ENCODE data around the gene NCOA7.

NCOA7 gene

DNA sequence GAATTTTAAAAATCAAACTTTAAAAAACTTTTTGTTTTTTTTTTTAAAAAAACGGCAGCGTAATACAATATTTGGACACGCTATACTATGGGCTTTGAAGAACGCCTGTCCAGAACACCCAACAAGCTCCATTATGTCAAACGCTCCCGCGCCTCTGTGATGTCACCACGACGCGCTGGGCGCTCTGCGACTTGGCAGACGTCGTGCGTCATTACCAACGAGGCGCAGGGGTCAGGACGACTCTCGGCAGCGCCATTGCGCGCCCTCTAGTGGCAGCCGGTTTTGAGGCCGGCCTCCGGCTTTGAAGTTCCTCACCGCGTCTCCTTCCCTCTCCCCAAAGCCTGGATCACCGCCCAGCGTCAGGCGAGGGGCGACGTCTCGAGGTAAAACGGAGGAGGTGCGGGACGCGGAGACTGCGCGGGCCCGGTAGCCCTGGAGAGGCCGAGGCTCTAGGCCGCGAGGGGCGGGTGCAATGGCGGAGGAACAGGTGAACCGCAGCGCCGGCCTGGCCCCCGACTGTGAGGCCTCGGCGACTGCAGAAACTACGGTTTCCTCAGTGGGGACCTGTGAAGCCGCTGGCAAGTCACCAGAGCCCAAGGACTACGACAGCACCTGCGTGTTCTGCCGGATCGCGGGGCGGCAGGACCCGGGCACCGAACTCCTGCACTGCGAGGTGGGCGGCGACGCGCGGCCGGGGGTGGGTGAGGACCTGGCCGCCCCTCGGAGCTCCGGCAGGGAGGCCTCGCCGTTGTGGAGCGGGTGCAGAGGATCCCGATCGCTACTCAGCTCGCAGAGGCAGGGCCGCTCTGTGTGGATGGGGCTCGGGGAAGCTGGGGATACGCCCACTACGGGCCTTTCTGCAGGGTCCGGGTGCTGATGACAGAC lies 166.0 kb downstream of the NCOA7 start, which contains the start of gene HINT3:
Gene HINT3, plus strand, starts transcription at position 265 of the 885 bp plus-strand sequence. Its CDS starts 208 bp downstream, at position 473.
- Histone ChIP-seq H3K27me3 (ENCODE audit: insufficient read depth, low read length) (no peaks in the 10 kb centered on the region), H3K9me3 (ENCODE audit: low read length) (peaks cover 9% of the 10 kb centered on the region; the same call in 1 of the 2 replicates), H2AFZ (ENCODE audit: low read length) (peak within 1 kb of the TSS; percentile 19; the same call in 1 of the 2 replicates), H3K9ac (ENCODE audit: low read length) (peak within 1 kb of the TSS; percentile 87), H3K27ac (ENCODE audit: low read depth, low read length, poor library complexity, severe bottlenecking) (peak within 1 kb of the TSS; percentile 67), H3K36me3 (ENCODE audit: insufficient read depth, low read length) (peaks cover 3% of the 10 kb centered on the region; the same call in 1 of the 2 replicates), H4K20me1 (ENCODE audit: insufficient read depth, low read length) (no peaks in the 10 kb centered on the region), H3K79me2 (ENCODE audit: insufficient read depth, low read length) (peaks cover 17% of the 10 kb centered on the region; the same call in 1 of the 2 replicates), H3K9me2 (ENCODE audit: low read depth, low read length) (no peaks in the 10 kb centered on the region), H3F3A (ENCODE audit: insufficient read depth, low read length) (no peaks in the 10 kb centered on the region), H3K4me3 (ENCODE audit: low read depth, low read length, poor library complexity, severe bottlenecking) (peak within 1 kb of the TSS; percentile 80), H3K4me1 (ENCODE audit: insufficient read depth, low read length, severe bottlenecking) (peaks cover 43% of the 10 kb centered on the region), H3K4me2 (ENCODE audit: low read length) (peak within 1 kb of the TSS; percentile 89)
- TF ChIP-seq, protein P1, sequence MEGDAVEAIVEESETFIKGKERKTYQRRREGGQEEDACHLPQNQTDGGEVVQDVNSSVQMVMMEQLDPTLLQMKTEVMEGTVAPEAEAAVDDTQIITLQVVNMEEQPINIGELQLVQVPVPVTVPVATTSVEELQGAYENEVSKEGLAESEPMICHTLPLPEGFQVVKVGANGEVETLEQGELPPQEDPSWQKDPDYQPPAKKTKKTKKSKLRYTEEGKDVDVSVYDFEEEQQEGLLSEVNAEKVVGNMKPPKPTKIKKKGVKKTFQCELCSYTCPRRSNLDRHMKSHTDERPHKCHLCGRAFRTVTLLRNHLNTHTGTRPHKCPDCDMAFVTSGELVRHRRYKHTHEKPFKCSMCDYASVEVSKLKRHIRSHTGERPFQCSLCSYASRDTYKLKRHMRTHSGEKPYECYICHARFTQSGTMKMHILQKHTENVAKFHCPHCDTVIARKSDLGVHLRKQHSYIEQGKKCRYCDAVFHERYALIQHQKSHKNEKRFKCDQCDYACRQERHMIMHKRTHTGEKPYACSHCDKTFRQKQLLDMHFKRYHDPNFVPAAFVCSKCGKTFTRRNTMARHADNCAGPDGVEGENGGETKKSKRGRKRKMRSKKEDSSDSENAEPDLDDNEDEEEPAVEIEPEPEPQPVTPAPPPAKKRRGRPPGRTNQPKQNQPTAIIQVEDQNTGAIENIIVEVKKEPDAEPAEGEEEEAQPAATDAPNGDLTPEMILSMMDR (IDR thresholded peaks at IDR 0.05; ENCODE audit: low read length) = peak; percentile 97
- no peak for TF ChIP-seq EZH2 (IDR thresholded peaks at IDR 0.05; ENCODE audit: borderline replicate concordance, low read length)

DNA sequence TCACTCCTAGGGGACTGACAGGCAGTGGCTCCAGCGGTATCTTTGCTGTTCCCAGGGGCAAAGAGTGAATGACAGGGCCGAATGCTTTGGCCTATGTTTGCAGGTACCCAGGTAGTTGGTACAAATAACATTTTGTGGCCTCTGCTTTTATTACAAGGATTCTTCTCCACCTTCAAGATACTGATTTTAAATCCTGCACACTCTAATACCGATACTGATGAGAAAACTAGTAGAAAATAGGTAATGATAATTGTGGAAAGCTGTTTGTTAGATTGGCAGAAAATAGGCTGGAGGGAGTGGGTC lies 166.6 kb downstream of the NCOA7 start:
- peak overlapping the region; percentile 80 for H3K4me3 ChIP-seq (ENCODE audit: low read depth, low read length, poor library complexity, severe bottlenecking)
- H3K4me2 ChIP-seq (ENCODE audit: low read length) = peak overlapping the region; percentile 89
- H4K20me1 ChIP-seq (ENCODE audit: insufficient read depth, low read length) = no peaks in the 10 kb centered on the region
- no peaks in the 10 kb centered on the region for H3K9me2 ChIP-seq (ENCODE audit: low read depth, low read length)
- H3K27me3 ChIP-seq (ENCODE audit: insufficient read depth, low read length) = no peaks in the 10 kb centered on the region
- H2AFZ ChIP-seq (ENCODE audit: low read length) = no peak overlapping the region
- peaks cover 17% of the 10 kb centered on the region; the same call in 1 of the 2 replicates for H3K79me2 ChIP-seq (ENCODE audit: insufficient read depth, low read length)
- TF ChIP-seq, protein P1 (IDR thresholded peaks at IDR 0.05; ENCODE audit: low read length) = no peak
- H3K9ac ChIP-seq (ENCODE audit: low read length) = peak overlapping the region; percentile 87
- H3K27ac ChIP-seq (ENCODE audit: low read depth, low read length, poor library complexity, severe bottlenecking) = peak overlapping the region; percentile 67
- no peaks in the 10 kb centered on the region for H3F3A ChIP-seq (ENCODE audit: insufficient read depth, low read length)
- peaks cover 7% of the 10 kb centered on the region; the same call in 1 of the 2 replicates for H3K9me3 ChIP-seq (ENCODE audit: low read length)
- peaks cover 3% of the 10 kb centered on the region; the same call in 1 of the 2 replicates for H3K36me3 ChIP-seq (ENCODE audit: insufficient read depth, low read length)
- peaks cover 43% of the 10 kb centered on the region for H3K4me1 ChIP-seq (ENCODE audit: insufficient read depth, low read length, severe bottlenecking)

DNA sequence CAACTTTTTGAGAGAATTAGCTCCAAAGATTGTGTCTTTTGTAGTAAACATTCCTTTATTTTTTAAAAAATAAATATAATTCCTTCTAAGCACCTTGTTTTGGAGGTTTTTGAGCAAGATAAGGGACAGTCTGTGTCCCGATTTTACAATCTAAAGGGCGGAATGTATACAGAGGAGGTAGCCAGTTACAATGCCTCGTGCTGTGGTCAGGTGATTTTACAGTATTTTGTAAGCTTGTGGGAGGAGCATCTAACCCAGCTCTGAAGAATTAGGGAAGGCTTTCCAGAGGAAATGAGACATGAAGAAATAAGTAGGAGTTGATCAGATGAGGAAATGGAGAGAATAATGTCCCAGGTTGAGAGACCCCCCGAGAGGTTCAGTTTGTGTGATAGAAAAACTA lies 167.1 kb downstream of the NCOA7 start:
- H3K9me2 ChIP-seq (ENCODE audit: low read depth, low read length) = no peaks in the 10 kb centered on the region
- H3K79me2 ChIP-seq (ENCODE audit: insufficient read depth, low read length) = peaks cover 17% of the 10 kb centered on the region; the same call in 1 of the 2 replicates
- peaks cover 2% of the 10 kb centered on the region; the same call in 1 of the 2 replicates for H3K9me3 ChIP-seq (ENCODE audit: low read length)
- H3K27ac ChIP-seq (ENCODE audit: low read depth, low read length, poor library complexity, severe bottlenecking) = no peak overlapping the region
- peak overlapping the region; percentile 80 for H3K4me3 ChIP-seq (ENCODE audit: low read depth, low read length, poor library complexity, severe bottlenecking)
- no peaks in the 10 kb centered on the region for H4K20me1 ChIP-seq (ENCODE audit: insufficient read depth, low read length)
- TF ChIP-seq, protein P1 (IDR thresholded peaks at IDR 0.05; ENCODE audit: low read length) = no peak
- TF ChIP-seq EZH2 (IDR thresholded peaks at IDR 0.05; ENCODE audit: borderline replicate concordance, low read length) = no peak
- no peak overlapping the region for H2AFZ ChIP-seq (ENCODE audit: low read length)
- H3K4me2 ChIP-seq (ENCODE audit: low read length) = peak overlapping the region; percentile 89
- 0 out of 2 replicates have a peak, but pooled peaks cover under 1% of the 10 kb centered on the region for H3K36me3 ChIP-seq (ENCODE audit: insufficient read depth, low read length)
- H3F3A ChIP-seq (ENCODE audit: insufficient read depth, low read length) = no peaks in the 10 kb centered on the region
- no peaks in the 10 kb centered on the region for H3K27me3 ChIP-seq (ENCODE audit: insufficient read depth, low read length)
- H3K9ac ChIP-seq (ENCODE audit: low read length) = peak overlapping the region; percentile 87
- H3K4me1 ChIP-seq (ENCODE audit: insufficient read depth, low read length, severe bottlenecking) = peaks cover 43% of the 10 kb centered on the region
